Choroid plexus epithelial cell (primary cell): Measurements from ENCODE around the gene SEC24D.

Experiments
- DNase-seq: peaks from one replicate; pipeline ENCODE4 v3.0.0-alpha.2; 2010; ENCODE audit warnings: low read depth
- H3K4me3 ChIP-seq: 2 replicates; pipeline ENCODE4 v1.5.1; 2011; ENCODE audit warnings: low read depth, mild to moderate bottlenecking, control low read depth, low read length, moderate library complexity
- TF ChIP-seq, protein P1 (sequence below): conservative IDR thresholded peaks from 2 replicates; pipeline ENCODE4 v1.5.1; 2011; ENCODE audit warnings: low read depth, mild to moderate bottlenecking, control low read depth, inconsistent platforms, low read length, moderate library complexity

The SEC24D gene

GRCh38 chr4:118753685-118754084 lies 82.2 kb downstream of the SEC24D start:
- H3K4me3 ChIP-seq: no peak overlapping the region
- DNase-seq: no peak
- TF ChIP-seq, protein P1, sequence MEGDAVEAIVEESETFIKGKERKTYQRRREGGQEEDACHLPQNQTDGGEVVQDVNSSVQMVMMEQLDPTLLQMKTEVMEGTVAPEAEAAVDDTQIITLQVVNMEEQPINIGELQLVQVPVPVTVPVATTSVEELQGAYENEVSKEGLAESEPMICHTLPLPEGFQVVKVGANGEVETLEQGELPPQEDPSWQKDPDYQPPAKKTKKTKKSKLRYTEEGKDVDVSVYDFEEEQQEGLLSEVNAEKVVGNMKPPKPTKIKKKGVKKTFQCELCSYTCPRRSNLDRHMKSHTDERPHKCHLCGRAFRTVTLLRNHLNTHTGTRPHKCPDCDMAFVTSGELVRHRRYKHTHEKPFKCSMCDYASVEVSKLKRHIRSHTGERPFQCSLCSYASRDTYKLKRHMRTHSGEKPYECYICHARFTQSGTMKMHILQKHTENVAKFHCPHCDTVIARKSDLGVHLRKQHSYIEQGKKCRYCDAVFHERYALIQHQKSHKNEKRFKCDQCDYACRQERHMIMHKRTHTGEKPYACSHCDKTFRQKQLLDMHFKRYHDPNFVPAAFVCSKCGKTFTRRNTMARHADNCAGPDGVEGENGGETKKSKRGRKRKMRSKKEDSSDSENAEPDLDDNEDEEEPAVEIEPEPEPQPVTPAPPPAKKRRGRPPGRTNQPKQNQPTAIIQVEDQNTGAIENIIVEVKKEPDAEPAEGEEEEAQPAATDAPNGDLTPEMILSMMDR: no peak

DNA sequence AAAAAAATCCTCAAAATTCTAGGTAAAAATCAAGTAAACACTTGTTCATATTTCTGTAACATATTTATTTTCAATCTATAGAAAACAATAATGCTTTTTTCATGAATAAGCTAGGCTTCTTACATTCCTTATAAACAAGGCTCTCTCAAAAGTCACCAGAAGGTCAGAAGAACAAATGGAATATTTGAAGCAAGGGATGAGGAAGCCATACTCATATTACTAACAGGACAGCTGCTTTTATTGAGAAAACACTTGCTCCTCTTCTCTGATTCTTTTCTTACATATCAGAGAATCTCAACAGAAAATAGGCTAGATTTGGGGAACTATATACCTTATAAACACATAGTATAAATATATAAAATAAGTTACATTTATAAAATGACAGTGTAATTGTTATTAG lies 82.8 kb downstream of the SEC24D start:
- TF ChIP-seq, protein P1: no peak
- no peak overlapping the region for H3K4me3 ChIP-seq
- no peak for DNase-seq

- no peak overlapping the region for H3K4me3 ChIP-seq
- TF ChIP-seq, protein P1: no peak
- no peak for DNase-seq
Observed at GRCh38 chr4:118752551-118752950, 83.4 kb downstream of the SEC24D start.

DNA sequence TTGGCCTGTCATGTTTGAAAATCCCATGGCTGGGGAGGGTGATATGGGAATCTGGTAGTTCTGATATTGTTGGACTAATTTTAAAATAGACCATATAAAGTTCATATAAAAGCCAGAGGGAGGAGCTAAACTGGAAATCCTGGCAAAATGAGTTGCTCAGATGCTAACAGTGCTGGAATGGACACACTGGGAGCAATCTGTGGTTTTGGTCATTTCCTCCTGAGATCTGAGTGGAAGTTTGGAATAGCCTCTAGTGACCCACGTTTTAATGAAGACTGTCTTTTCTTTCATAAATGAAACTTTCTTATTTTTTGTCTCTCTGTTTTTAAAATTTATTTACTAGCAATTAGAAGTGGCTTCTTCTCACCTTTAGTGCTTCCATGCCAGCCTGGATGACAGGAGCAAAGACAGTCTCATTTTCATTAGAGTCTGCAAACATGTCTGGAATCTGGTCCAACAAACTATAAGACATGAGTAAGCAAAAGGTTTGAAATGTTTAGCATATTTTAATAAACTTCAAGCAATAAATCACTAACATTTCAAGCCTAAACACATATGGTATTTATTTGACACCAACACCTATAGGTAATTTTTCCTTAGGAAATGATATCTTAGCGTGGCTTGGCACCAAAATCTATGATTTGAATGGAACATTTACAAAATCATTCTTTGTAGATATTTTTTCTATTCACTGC lies 84.2 kb downstream of the SEC24D start:
- H3K4me3 ChIP-seq: no peak overlapping the region

DNA sequence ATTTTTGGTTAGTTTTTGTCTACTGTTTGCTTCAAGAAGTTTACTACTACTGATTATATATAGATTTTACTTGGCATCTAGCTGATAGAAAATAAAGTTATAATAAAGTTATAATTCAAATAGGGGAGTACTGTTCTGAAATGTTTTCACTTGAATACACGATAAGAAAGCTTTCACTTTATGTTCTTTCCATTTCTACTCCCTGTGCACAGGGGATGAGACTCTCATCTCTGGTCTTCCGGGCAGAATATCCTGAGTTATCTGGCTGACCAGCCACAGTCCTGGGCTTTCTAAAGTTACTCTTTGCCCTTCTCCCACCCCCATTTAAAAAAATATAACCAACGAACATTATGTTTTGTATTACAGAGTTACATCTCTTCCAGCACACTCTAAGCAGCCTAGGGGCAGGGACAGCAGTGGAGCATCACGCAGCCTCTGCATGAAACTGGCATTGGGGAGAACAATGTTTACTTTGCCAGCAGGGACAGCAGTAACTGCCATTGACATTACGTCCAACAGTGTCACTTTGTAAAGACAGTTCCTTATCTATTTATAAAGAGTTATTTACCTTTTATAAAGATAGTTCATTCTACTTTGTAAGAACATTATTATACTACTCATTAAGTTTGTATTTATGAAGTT lies 86.5 kb downstream of the SEC24D start:
- no peak for DNase-seq
- TF ChIP-seq, protein P1: no peak
- no peak overlapping the region for H3K4me3 ChIP-seq

More for the DNA sequence above, 84.2 kb downstream of the SEC24D start:
- DNase-seq: peak; percentile 88
- TF ChIP-seq, protein P1: no peak

- no peak overlapping the region for H3K4me3 ChIP-seq
- no peak for DNase-seq
- TF ChIP-seq, protein P1: no peak
Observed at GRCh38 chr4:118746251-118746919, 89.5 kb downstream of the SEC24D start.

- no peak for DNase-seq
- TF ChIP-seq, protein P1: no peak
- H3K4me3 ChIP-seq: no peak overlapping the region
Observed at GRCh38 chr4:118745357-118745756, 90.6 kb downstream of the SEC24D start.
